IMR-90 (cell line): ENCODE measurements around the gene GPR158. TPM values are rescaled to one million over a fixed set of nuclear protein-coding genes. Genes with fewer than 3 reads are reported as not detected.

ENCODE experiments used
- ATAC-seq: fragments of 200-7000 bp; cut with Tn5 transposase; 2 replicates; pipeline ENCODE4 v1.9.1; 2020; ENCODE audit warnings: low read depth, mild to moderate bottlenecking, moderate library complexity
- BruUV-seq: library from RNA; stranded (reverse); fragments of 400-500 nt; replicated peaks from 2 replicates; lab custom pipeline; 2021; lab: Mats Ljungman, UMichigan
- CTCF ChIA-PET: fragments of 300-600 bp; formaldehyde crosslinking; extraction: SDS; loops from one replicate; lab custom pipeline; 2021; ENCODE audit warnings: antibody characterized with exemption; lab: Yijun Ruan, JAX
- POLR2A ChIA-PET: fragments of 300-600 bp; sonication (Branson Sonifier 250); formaldehyde crosslinking; loops from one replicate; lab custom pipeline; 2022; ENCODE audit warnings: antibody characterized with exemption; ENCODE audit not compliant: unreplicated experiment; lab: Charles Lee
- DNase-seq: peaks from one replicate; pipeline ENCODE4 v3.0.0; 2013
- H2AFZ ChIP-seq: replicated peaks from 2 replicates; pipeline ENCODE3; 2013; ENCODE audit warnings: low read length, mild to moderate bottlenecking; ENCODE audit not compliant: poor library complexity
- H2AK5ac ChIP-seq: 2 replicates; pipeline ENCODE4 v1.6.1; 2013; ENCODE audit warnings: low read depth, low read length, inconsistent platforms
- H2AK9ac ChIP-seq: replicated peaks from 2 replicates; pipeline ENCODE3; 2013; ENCODE audit warnings: mild to moderate bottlenecking, low read depth, low read length, moderate library complexity; ENCODE audit not compliant: poor library complexity
- H2BK120ac ChIP-seq: 2 replicates; pipeline ENCODE4 v1.6.1; 2013; ENCODE audit warnings: low read depth, low read length, inconsistent platforms
- H2BK15ac ChIP-seq: 3 replicates; pipeline ENCODE4 v1.6.1; 2013; ENCODE audit warnings: low read depth, low read length, inconsistent platforms
- H2BK20ac ChIP-seq: 2 replicates; pipeline ENCODE4 v1.6.1; 2013; ENCODE audit warnings: low read depth, mild to moderate bottlenecking, inconsistent platforms, low read length, moderate library complexity
- H2BK5ac ChIP-seq: 2 replicates; pipeline ENCODE4 v1.6.1; 2013; ENCODE audit warnings: mild to moderate bottlenecking, low read depth, low read length, inconsistent platforms; ENCODE audit not compliant: poor library complexity, severe bottlenecking
- H3K14ac ChIP-seq: replicated peaks from 2 replicates; pipeline ENCODE4 v1.6.1; 2013; ENCODE audit warnings: low read depth, low read length, inconsistent platforms
- H3K18ac ChIP-seq: 2 replicates; pipeline ENCODE4 v1.6.1; 2013; ENCODE audit warnings: low read depth, low read length, control low read depth
- H3K23ac ChIP-seq: 2 replicates; pipeline ENCODE4 v1.6.1; 2013; ENCODE audit warnings: low read depth, low read length, inconsistent platforms
- H3K27ac ChIP-seq: 2 replicates; pipeline ENCODE4 v1.5.1; 2013; ENCODE audit warnings: mild to moderate bottlenecking, control low read depth, low read length; ENCODE audit not compliant: insufficient read depth
- H3K27me3 ChIP-seq: 2 replicates; pipeline ENCODE4 v1.6.1; 2013; ENCODE audit warnings: low read length; ENCODE audit not compliant: control insufficient read depth, insufficient read depth
- H3K36me3 ChIP-seq: 2 replicates; pipeline ENCODE4 v1.6.1; 2013; ENCODE audit warnings: low read length, mixed read lengths; ENCODE audit not compliant: control insufficient read depth, insufficient read depth
- H3K4ac ChIP-seq: 2 replicates; pipeline ENCODE4 v1.6.1; 2013; ENCODE audit warnings: low read depth, low read length, inconsistent platforms
- H3K4me1 ChIP-seq: 2 replicates; pipeline ENCODE4 v1.6.1; 2013; ENCODE audit warnings: low read length, mixed read lengths; ENCODE audit not compliant: control insufficient read depth, insufficient read depth
- H3K4me2 ChIP-seq: 2 replicates; pipeline ENCODE4 v1.6.1; 2013; ENCODE audit warnings: low read depth, mild to moderate bottlenecking, control low read depth, low read length, moderate library complexity
- H3K4me3 ChIP-seq: 2 replicates; pipeline ENCODE4 v1.5.1; 2013; ENCODE audit warnings: low read depth, mild to moderate bottlenecking, control low read depth, low read length, moderate library complexity; ENCODE audit not compliant: insufficient read depth
- H3K56ac ChIP-seq: 2 replicates; pipeline ENCODE4 v1.6.1; 2013; ENCODE audit warnings: low read length, inconsistent platforms; ENCODE audit not compliant: insufficient read depth; ENCODE audit errors: extremely low read depth
- H3K79me1 ChIP-seq, 2 experiments: 2 replicates each; pipeline ENCODE4 v1.6.1; 2013; ENCODE audit warnings: low read length in 2 of 2, inconsistent platforms in 1 of 2, low read depth in 1 of 2
- H3K9ac ChIP-seq: 2 replicates; pipeline ENCODE4 v1.6.1; 2013; ENCODE audit warnings: low read depth, low read length, control low read depth
- H3K9me1 ChIP-seq: 2 replicates; pipeline ENCODE4 v1.6.1; 2013; ENCODE audit warnings: low read length, inconsistent platforms; ENCODE audit not compliant: insufficient read depth
- H3K9me3 ChIP-seq: 2 replicates; pipeline ENCODE4 v1.6.1; 2013; ENCODE audit warnings: low read length; ENCODE audit not compliant: control insufficient read depth, insufficient read depth
- H4K20me1 ChIP-seq: 2 replicates; pipeline ENCODE4 v1.6.1; 2013; ENCODE audit warnings: low read length, inconsistent platforms; ENCODE audit not compliant: insufficient read depth
- H4K5ac ChIP-seq: 2 replicates; pipeline ENCODE4 v1.6.1; 2013; ENCODE audit warnings: mild to moderate bottlenecking, low read depth, low read length, control low read depth
- H4K8ac ChIP-seq, 2 experiments: 2 replicates each; pipeline ENCODE4 v1.6.1; 2013; ENCODE audit warnings: low read depth in 2 of 2, low read length in 2 of 2, control low read depth in 1 of 2, inconsistent platforms in 1 of 2
- H4K91ac ChIP-seq: 2 replicates; pipeline ENCODE4 v1.6.1; 2013; ENCODE audit warnings: low read depth, low read length, inconsistent platforms; ENCODE audit not compliant: insufficient read depth
- BHLHE40 ChIP-seq: fragments of 150-350 bp; IDR thresholded peaks from 2 replicates; pipeline ENCODE4 v1.6.1; 2016; ENCODE audit warnings: mild to moderate bottlenecking, low read depth, low read length
- CHD1 ChIP-seq: IDR thresholded peaks from 2 replicates; pipeline ENCODE4 v1.6.1; 2012; ENCODE audit warnings: low read depth, low read length, improper control_type of control experiment
- FOS ChIP-seq: fragments of 150-350 bp; IDR thresholded peaks from 2 replicates; pipeline ENCODE4 v1.6.1; 2016; ENCODE audit warnings: low read depth, low read length
- MAFK ChIP-seq: IDR thresholded peaks from 2 replicates; pipeline ENCODE4 v1.6.1; 2012; ENCODE audit warnings: low read depth, low read length, improper control_type of control experiment
- MXI1 ChIP-seq: IDR thresholded peaks from 2 replicates; pipeline ENCODE4 v1.6.1; 2012; ENCODE audit warnings: low read depth, mild to moderate bottlenecking, low read length, moderate library complexity, borderline replicate concordance
- POLR2A ChIP-seq: IDR thresholded peaks from 2 replicates; pipeline ENCODE4 v1.6.1; 2012; ENCODE audit warnings: mild to moderate bottlenecking, low read depth, low read length
- RAD21 ChIP-seq: IDR thresholded peaks from 2 replicates; pipeline ENCODE4 v1.6.1; 2012; ENCODE audit warnings: low read length, improper control_type of control experiment
- RCOR1 ChIP-seq: IDR thresholded peaks from 2 replicates; pipeline ENCODE4 v1.6.1; 2012; ENCODE audit warnings: mild to moderate bottlenecking, low read length, improper control_type of control experiment; ENCODE audit not compliant: insufficient replicate concordance
- SMC3 ChIP-seq: fragments of 150-350 bp; IDR thresholded peaks from 2 replicates; pipeline ENCODE4 v1.6.1; 2016; ENCODE audit warnings: low read depth, mild to moderate bottlenecking, antibody characterized with exemption, low read length, moderate library complexity
- WGBS, 2 experiments: methylation state at CpG; one replicate each; pipeline versions ENCODE4 v1.1.5 to v1.1.7; 2013; ENCODE audit warnings: missing lambda C conversion rate in 2 of 2; ENCODE audit not compliant: insufficient read length in 1 of 2; ENCODE audit errors: extremely low coverage in 2 of 2; 5-methylcytosine and 5-hydroxymethylcytosine counted together
- dilution Hi-C: fragments of 300-500 bp; cut with HindIII; formaldehyde crosslinking; loops from one replicate; pipeline ENCODE4 v1.14.3; 2018; ENCODE audit warnings: low sequenced_read_pairs; ENCODE audit not compliant: unreplicated experiment
- in situ Hi-C: fragments of 300-500 bp; cut with MboI; formaldehyde crosslinking; loops from 3 replicates; pipeline ENCODE4 v1.14.3; 2019; ENCODE audit warnings: low sequenced_read_pairs, inconsistent platforms, mixed read lengths
- intact Hi-C: fragments of 100-400 bp; cut with micrococcal nuclease; formaldehyde crosslinking; loops from 2 replicates; pipeline ENCODE4 v1.10.0; 2022
- polyA plus RNA-seq, 3 experiments: library from polyadenylated mRNA; depleted of rRNA; stranded (reverse); fragments of >200 nt; gene quantifications; 2 replicates each; pipeline ENCODE4 v1.2.3, GENCODE V29; 2012; ENCODE audit warnings: low replicate concordance in 1 of 3
- total RNA-seq: library from RNA; depleted of rRNA; stranded (reverse); fragments of >200 nt; gene quantifications from 2 replicates; pipeline ENCODE4 v1.2.3, GENCODE V29; 2012
- TF ChIP-seq, protein P1 (sequence below): conservative IDR thresholded peaks from 2 replicates; pipeline ENCODE4 v1.5.1; 2012; ENCODE audit warnings: mild to moderate bottlenecking, low read depth, low read length, improper control_type of control experiment
- TF ChIP-seq, protein P2 (sequence below): fragments of 150-350 bp; IDR thresholded peaks from 2 replicates; pipeline ENCODE4 v1.6.1; 2017; ENCODE audit warnings: mild to moderate bottlenecking, antibody characterized with exemption, low read length, low read depth

Gene GPR158
- total and polyA plus RNA-seq, 2 of the 4 experiments (the other 2 are of a cell fraction) = not detected

DNA sequence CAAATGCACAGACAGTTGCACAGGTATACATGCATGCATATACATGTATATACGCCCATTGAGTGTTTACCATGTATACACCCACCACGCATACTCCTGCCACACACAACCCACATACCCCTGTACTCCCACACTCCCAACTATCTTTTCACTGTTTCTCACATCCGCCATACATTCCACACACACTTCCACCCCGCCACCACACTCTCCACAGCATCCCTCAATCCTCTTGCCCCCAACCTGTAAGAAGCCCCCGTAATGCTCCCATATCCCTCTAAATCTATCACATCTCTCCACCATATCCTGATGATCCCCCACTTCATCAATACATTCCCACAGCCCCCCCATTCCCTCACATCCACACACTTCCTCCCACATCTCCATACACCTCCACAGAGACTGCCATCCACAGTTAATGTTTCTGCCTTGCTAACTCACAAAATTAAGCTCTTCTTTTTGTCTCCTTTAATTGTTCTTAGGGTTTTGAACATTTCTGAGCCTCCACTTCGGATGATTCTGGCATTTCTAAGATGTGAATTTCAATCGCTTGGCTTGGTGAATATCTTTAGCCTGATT is 47.4 kb downstream of the GPR158 start:
- Histone ChIP-seq H3K18ac (no peak overlapping the region), H3K9me3 (peaks cover 5% of the 10 kb centered on the region; the same call in 1 of the 2 replicates), H2AK5ac (no peak overlapping the region), H3K4me1 (no peaks in the 10 kb centered on the region), H3K9me1 (no peaks in the 10 kb centered on the region), H3K79me1 (no peaks in the 10 kb centered on the region), H2BK120ac (no peak overlapping the region), H3K4ac (no peak overlapping the region), H4K91ac (no peak overlapping the region), H3K56ac (no peak overlapping the region), H4K20me1 (no peaks in the 10 kb centered on the region), H3K14ac (no peak overlapping the region), H2BK15ac (no peak overlapping the region), H3K9ac (no peak overlapping the region), H3K36me3 (no peaks in the 10 kb centered on the region), H3K23ac (no peak overlapping the region), H3K4me2 (no peak overlapping the region), H2AK9ac (no peak overlapping the region), H4K5ac (no peak overlapping the region), H2BK5ac (no peak overlapping the region), H3K4me3 (no peak overlapping the region), H3K27ac (no peak overlapping the region), H4K8ac (no peak overlapping the region), H2AFZ (no peak overlapping the region), H3K27me3 (no peaks in the 10 kb centered on the region), H2BK20ac (no peak overlapping the region)
- DNase-seq (no peak), ATAC-seq (no peak)
- no TSS peak for BruUV-seq
- POLR2A ChIA-PET = no interaction called here
- in situ Hi-C loops (no loop called here), dilution Hi-C loops (no loop called here), intact Hi-C loops (no loop called here)
- no peak for TF ChIP-seq POLR2A
- TF ChIP-seq SMC3 = no peak
- TF ChIP-seq, protein P1, sequence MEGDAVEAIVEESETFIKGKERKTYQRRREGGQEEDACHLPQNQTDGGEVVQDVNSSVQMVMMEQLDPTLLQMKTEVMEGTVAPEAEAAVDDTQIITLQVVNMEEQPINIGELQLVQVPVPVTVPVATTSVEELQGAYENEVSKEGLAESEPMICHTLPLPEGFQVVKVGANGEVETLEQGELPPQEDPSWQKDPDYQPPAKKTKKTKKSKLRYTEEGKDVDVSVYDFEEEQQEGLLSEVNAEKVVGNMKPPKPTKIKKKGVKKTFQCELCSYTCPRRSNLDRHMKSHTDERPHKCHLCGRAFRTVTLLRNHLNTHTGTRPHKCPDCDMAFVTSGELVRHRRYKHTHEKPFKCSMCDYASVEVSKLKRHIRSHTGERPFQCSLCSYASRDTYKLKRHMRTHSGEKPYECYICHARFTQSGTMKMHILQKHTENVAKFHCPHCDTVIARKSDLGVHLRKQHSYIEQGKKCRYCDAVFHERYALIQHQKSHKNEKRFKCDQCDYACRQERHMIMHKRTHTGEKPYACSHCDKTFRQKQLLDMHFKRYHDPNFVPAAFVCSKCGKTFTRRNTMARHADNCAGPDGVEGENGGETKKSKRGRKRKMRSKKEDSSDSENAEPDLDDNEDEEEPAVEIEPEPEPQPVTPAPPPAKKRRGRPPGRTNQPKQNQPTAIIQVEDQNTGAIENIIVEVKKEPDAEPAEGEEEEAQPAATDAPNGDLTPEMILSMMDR = no peak
- no peak for TF ChIP-seq MXI1
- TF ChIP-seq RCOR1 = no peak
- TF ChIP-seq, protein P2, sequence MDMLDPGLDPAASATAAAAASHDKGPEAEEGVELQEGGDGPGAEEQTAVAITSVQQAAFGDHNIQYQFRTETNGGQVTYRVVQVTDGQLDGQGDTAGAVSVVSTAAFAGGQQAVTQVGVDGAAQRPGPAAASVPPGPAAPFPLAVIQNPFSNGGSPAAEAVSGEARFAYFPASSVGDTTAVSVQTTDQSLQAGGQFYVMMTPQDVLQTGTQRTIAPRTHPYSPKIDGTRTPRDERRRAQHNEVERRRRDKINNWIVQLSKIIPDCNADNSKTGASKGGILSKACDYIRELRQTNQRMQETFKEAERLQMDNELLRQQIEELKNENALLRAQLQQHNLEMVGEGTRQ = no peak
- TF ChIP-seq BHLHE40 = no peak
- no peak for TF ChIP-seq RAD21
- no peak for TF ChIP-seq MAFK
- TF ChIP-seq FOS = no peak
- TF ChIP-seq CHD1 = no peak
- CTCF ChIA-PET = no interaction called here
- 57% methylated on average over 5 of the region's 7 CpGs; no CpG with 5 or more reads in 1 of the 2 experiments for WGBS, 2 experiments
